Astrocyte of the spinal cord (primary cell): Measurements from ENCODE around the gene SHTN1.

Experiments used
- DNase-seq: peaks from one replicate; pipeline ENCODE4 v3.0.0; 2011; ENCODE audit warnings: low read depth, low spot score
- H3K4me3 ChIP-seq: 2 replicates; pipeline ENCODE4 v1.5.1; 2011; ENCODE audit warnings: low read depth, mild to moderate bottlenecking, low read length, moderate library complexity
- in situ Hi-C: cut with HindIII; loops from 2 replicates; pipeline ENCODE4 v1.10.0; 2017; ENCODE audit warnings: low sequenced_read_pairs
- TF ChIP-seq, protein P1 (sequence below): IDR thresholded peaks from 2 replicates; pipeline ENCODE4 v1.5.1; 2012; ENCODE audit warnings: low read depth, mild to moderate bottlenecking, low read length, inconsistent platforms

Gene SHTN1

DNA sequence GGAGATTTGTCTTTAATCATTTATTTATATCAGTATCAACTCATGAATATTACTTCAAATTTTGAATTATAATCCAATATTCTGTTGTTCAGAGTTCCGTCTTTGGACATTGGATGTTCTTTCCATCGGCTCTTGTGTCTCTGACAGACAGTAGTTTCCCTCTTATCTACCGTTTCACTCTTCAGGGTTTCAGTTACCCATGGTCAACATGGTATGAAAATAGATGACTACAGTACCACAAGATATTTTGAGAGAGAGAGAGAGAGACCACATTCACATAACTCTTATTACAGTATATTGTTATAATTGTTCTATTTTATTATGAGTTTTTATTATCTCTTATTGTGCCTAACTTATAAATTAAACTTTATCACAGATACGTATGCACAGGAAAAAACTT, 6.8 kb downstream of the SHTN1 start:
- TF ChIP-seq, protein P1, sequence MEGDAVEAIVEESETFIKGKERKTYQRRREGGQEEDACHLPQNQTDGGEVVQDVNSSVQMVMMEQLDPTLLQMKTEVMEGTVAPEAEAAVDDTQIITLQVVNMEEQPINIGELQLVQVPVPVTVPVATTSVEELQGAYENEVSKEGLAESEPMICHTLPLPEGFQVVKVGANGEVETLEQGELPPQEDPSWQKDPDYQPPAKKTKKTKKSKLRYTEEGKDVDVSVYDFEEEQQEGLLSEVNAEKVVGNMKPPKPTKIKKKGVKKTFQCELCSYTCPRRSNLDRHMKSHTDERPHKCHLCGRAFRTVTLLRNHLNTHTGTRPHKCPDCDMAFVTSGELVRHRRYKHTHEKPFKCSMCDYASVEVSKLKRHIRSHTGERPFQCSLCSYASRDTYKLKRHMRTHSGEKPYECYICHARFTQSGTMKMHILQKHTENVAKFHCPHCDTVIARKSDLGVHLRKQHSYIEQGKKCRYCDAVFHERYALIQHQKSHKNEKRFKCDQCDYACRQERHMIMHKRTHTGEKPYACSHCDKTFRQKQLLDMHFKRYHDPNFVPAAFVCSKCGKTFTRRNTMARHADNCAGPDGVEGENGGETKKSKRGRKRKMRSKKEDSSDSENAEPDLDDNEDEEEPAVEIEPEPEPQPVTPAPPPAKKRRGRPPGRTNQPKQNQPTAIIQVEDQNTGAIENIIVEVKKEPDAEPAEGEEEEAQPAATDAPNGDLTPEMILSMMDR = no peak
- H3K4me3 ChIP-seq = no peak overlapping the region
- no peak for DNase-seq
- in situ Hi-C loops = no loop called here

DNA sequence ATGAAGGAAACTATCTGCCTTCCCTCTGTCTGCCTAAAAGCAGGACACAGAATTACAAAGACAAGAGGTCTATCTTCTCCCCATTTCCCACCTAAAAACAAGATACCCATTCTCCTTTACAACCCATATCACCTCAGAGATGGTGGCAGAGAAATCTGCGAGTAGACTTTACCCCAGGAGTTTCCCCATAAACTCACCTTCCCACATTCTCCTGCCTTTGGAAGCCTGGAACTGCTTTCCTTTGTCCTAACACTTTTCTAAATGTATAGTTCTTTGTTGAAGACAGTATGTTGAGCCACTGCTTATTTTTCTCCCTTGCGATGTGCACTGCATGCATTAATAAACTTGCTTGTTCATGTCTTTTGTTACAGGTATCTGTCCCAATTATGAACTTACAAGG, 8.0 kb downstream of the SHTN1 start:
- H3K4me3 ChIP-seq = no peak overlapping the region
- DNase-seq = no peak
- TF ChIP-seq, protein P1 = no peak
- in situ Hi-C loops = no loop called here

DNA sequence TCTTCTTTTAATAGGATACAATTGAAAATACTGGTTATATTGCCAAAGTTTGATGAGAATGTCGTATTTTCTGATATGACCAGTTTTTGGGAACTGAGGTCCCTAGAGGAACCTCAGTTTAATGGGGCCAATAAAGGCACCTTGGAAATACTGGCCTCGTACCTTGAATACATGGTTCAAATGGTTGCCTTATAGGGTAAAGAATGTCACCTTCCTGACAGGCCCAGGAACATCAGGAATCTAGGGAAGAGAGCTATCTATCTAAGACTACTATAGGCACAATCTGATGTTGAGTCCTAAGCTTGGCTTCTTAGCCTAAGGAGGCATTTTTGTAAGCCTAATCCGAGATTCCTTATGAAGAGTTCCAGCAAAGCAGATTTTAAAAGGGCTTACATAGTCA, 9.3 kb downstream of the SHTN1 start:
- TF ChIP-seq, protein P1 = no peak
- H3K4me3 ChIP-seq = no peak overlapping the region
- in situ Hi-C loops = no loop called here
- DNase-seq = no peak

DNA sequence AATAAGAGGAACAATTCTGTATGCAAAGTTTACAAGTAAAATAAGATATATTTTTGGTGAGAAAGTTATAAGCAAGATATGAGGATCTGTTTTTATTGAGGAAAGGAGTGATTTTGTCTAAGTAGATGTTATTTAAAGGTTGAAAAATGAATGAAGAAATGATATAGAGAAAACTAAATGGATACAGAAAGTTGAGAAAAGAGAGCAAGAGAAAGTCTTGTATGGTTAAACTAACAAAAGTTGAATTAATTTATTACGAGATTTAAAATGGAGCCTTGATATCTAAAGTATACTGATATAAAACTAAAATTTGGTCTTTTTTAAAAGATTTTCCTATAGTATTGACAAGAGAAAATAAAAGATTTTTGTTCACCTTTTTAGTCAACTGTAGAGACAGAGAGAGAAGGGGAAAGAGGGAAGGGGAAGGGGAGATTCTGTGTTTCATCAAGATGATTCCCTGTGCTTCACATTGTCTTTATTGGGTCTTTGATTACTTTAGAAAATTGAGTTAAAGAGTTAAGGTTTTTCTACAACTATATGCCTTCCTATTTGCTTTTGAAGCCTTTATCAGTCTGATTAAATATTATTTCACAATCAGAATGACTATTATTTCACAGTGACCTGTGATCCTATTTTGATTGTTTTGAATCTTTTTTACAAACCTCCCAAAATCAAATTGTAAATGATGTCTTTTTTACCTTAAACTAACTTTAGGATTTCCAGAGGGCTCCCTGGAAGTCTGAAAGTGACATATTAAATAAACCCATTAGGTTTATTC, 10.7 kb downstream of the SHTN1 start:
- TF ChIP-seq, protein P1 = no peak
- no peak for DNase-seq
- in situ Hi-C loops = no loop called here
- H3K4me3 ChIP-seq = no peak overlapping the region

DNA sequence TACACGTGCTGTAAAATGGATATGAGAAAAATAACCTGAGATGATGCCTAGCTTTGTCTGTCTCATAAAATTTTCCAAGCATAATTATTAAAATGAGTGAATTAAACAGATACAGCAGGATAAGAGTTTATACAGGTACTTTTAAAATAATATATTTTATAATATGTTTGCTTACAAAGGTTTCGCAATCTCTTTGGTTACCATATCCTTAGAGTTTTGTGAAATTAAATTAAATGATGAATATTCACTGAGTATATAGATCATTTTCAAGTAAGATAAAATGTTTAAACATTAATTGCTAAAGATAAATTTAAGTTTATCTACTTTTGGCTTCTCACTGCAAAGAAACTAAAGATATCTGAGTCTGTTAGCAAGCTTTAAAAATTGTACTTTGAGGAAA, 11.4 kb downstream of the SHTN1 start:
- in situ Hi-C loops = no loop called here
- TF ChIP-seq, protein P1 = no peak
- DNase-seq = no peak
- H3K4me3 ChIP-seq = no peak overlapping the region

DNA sequence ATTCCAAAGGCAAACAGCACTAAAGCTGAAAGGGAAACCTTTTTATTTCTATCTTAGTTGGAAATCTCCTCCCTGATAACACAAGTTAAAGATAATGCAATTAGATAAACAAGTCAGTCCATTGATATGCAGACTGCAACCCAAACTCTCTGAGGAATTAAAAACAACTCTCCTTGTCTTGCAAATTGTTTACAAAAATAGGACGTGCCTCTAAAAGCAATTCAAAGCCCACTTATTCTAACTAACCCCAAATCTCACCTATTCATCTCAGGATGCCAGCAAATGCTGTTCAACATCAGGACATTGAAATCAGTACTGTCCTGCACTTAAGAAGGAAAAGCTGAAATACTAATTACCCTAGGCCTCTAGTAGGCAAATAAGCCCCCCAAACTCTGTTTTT, 12.8 kb downstream of the SHTN1 start:
- in situ Hi-C loops = no loop called here
- TF ChIP-seq, protein P1 = no peak
- H3K4me3 ChIP-seq = no peak overlapping the region
- no peak for DNase-seq
